Upper lobe of right lung (tissue), 1 donor: Measurements from ENCODE around the gene ARID5B. TPM values are rescaled to one million over a fixed set of nuclear protein-coding genes. Genes with fewer than 3 reads are reported as not detected.

ENCODE experiments used
- ATAC-seq: fragments of 200-7000 bp; cut with Tn5 transposase; one replicate; pipeline ENCODE4 v1.9.1; 2020; ENCODE audit warnings: mild to moderate bottlenecking, moderate library complexity
- DNase-seq: peaks from one replicate; pipeline ENCODE4 v3.0.0-alpha.2; 2020
- H3K27ac ChIP-seq: fragments of 200-600 bp; one replicate; pipeline ENCODE4 v1.8.0; 2022
- H3K27me3 ChIP-seq: fragments of 200-600 bp; one replicate; pipeline ENCODE4 v1.8.0; 2022; ENCODE audit warnings: mild to moderate bottlenecking
- H3K36me3 ChIP-seq: fragments of 200-600 bp; one replicate; pipeline ENCODE4 v1.8.0; 2022
- H3K4me1 ChIP-seq: fragments of 200-600 bp; one replicate; pipeline ENCODE4 v1.8.0; 2022
- H3K4me3 ChIP-seq: fragments of 200-600 bp; one replicate; pipeline ENCODE4 v1.8.0; 2022; ENCODE audit warnings: mild to moderate bottlenecking
- H3K9me3 ChIP-seq: fragments of 200-600 bp; one replicate; pipeline ENCODE4 v1.8.0; 2022
- intact Hi-C: fragments of 100-400 bp; cut with DNase I; formaldehyde crosslinking; loops from one replicate; pipeline ENCODE4 v1.11.0; 2022
- total RNA-seq: library from RNA; stranded (reverse); fragmentation: NEBNext Ultra II Directional; extraction: Animal tissue kit (Norgen Biotek cat#: 25700); gene quantifications from one replicate; pipeline ENCODE4 v1.2.1, GENCODE V29; 2021
- TF ChIP-seq, protein P1 (sequence below): fragments of 200-600 bp; IDR thresholded peaks from one replicate; pipeline ENCODE4 v1.8.0; 2022; ENCODE audit warnings: antibody characterized with exemption
- donor health status: DM: no; HTN: yes; CAD: no; lungs with severe emphysema.

ARID5B gene
- total RNA-seq, 1 donor from 2014 or later, result 34.1 TPM

GRCh38 chr10:62063795-62064472 is 162.4 kb downstream of the ARID5B start:
- no peaks in the 10 kb centered on the region for H3K9me3 ChIP-seq
- no peaks in the 10 kb centered on the region for H3K27me3 ChIP-seq
- ATAC-seq (peak; percentile 72), DNase-seq (no peak)
- intact Hi-C loops, result no loop called here
- H3K4me3 ChIP-seq, result no peak overlapping the region
- peaks cover 9% of the 10 kb centered on the region for H3K36me3 ChIP-seq
- TF ChIP-seq, protein P1, sequence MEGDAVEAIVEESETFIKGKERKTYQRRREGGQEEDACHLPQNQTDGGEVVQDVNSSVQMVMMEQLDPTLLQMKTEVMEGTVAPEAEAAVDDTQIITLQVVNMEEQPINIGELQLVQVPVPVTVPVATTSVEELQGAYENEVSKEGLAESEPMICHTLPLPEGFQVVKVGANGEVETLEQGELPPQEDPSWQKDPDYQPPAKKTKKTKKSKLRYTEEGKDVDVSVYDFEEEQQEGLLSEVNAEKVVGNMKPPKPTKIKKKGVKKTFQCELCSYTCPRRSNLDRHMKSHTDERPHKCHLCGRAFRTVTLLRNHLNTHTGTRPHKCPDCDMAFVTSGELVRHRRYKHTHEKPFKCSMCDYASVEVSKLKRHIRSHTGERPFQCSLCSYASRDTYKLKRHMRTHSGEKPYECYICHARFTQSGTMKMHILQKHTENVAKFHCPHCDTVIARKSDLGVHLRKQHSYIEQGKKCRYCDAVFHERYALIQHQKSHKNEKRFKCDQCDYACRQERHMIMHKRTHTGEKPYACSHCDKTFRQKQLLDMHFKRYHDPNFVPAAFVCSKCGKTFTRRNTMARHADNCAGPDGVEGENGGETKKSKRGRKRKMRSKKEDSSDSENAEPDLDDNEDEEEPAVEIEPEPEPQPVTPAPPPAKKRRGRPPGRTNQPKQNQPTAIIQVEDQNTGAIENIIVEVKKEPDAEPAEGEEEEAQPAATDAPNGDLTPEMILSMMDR, result no peak
- peaks cover 22% of the 10 kb centered on the region for H3K4me1 ChIP-seq
- no peak overlapping the region for H3K27ac ChIP-seq

DNA sequence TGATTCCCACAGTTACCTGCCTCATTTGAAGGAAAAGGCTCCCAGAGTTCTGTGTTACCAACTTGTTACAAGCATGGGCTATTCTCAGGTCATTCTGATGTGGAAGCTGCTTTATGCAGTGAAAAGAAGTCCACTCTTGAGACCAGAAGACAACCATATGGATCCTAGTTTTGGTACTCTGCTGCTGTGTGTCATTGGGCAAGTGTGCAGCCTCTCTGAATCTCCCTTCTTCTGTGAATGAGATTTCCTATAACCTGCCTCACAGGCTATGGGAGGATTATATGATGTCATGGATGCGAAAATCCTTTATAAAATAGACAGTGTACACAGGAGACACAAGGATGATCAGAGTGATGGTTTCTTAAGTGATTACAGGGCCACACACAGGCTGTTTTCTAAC is 166.1 kb downstream of the ARID5B start:
- H3K9me3 ChIP-seq, result no peaks in the 10 kb centered on the region
- ATAC-seq, result no peak
- intact Hi-C loops, result no loop called here
- TF ChIP-seq, protein P1, result no peak
- no peak overlapping the region for H3K4me3 ChIP-seq
- peaks cover 8% of the 10 kb centered on the region for H3K4me1 ChIP-seq
- H3K27ac ChIP-seq, result peak overlapping the region; percentile 58
- no peaks in the 10 kb centered on the region for H3K27me3 ChIP-seq
- DNase-seq, result no peak
- peaks cover 24% of the 10 kb centered on the region for H3K36me3 ChIP-seq

- intact Hi-C loops, result no loop called here
- no peaks in the 10 kb centered on the region for H3K9me3 ChIP-seq
- peaks cover 29% of the 10 kb centered on the region for H3K36me3 ChIP-seq
- H3K4me3 ChIP-seq, result no peak overlapping the region
- H3K4me1 ChIP-seq, result peaks cover 12% of the 10 kb centered on the region
- peak; percentile 73 for ATAC-seq
- H3K27ac ChIP-seq, result peak overlapping the region; percentile 58
- DNase-seq, result no peak
- no peaks in the 10 kb centered on the region for H3K27me3 ChIP-seq
- TF ChIP-seq, protein P1, result no peak
These were observed 167.0 kb downstream of the ARID5B start for GRCh38 chr10:62068464-62068863.

DNA sequence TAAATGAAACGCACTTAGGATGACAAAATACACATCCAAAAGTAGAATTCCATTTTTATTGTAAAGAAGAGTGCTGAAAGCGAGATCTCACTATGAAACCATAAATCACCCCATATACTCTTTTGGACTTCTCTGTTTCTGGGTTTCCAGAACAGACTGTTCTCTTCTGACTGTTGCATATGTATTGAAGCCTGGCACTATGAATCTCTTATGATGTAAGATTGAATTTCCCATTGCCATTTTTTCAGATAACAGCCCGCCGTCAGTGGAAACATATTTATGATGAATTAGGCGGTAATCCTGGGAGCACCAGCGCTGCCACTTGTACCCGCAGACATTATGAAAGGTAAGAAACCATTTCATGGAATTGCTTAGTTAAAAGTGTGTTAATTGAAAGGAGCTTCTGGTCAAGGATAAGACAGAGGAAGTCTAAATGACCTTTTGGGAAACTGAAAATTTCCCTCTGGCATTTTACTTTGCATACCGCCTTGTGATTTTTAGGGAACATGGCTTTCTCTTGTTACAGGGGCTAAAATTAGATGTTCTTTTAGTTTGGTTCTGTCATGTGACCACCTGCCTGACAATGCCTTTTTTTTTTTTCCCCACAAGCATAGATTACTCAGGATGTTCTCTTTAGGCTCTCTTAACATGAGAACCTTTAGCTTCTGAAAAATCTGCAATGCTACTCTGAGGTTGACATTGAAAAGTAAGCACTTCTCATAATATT is 168.1 kb downstream of the ARID5B start:
- DNase-seq, result no peak
- intact Hi-C loops, result no loop called here
- peak overlapping the region; percentile 34 for H3K27ac ChIP-seq
- peaks cover 9% of the 10 kb centered on the region for H3K4me1 ChIP-seq
- TF ChIP-seq, protein P1, result no peak
- H3K9me3 ChIP-seq, result no peaks in the 10 kb centered on the region
- no peak overlapping the region for H3K4me3 ChIP-seq
- H3K27me3 ChIP-seq, result no peaks in the 10 kb centered on the region
- ATAC-seq, result peak; percentile 64
- H3K36me3 ChIP-seq, result peaks cover 37% of the 10 kb centered on the region

DNA sequence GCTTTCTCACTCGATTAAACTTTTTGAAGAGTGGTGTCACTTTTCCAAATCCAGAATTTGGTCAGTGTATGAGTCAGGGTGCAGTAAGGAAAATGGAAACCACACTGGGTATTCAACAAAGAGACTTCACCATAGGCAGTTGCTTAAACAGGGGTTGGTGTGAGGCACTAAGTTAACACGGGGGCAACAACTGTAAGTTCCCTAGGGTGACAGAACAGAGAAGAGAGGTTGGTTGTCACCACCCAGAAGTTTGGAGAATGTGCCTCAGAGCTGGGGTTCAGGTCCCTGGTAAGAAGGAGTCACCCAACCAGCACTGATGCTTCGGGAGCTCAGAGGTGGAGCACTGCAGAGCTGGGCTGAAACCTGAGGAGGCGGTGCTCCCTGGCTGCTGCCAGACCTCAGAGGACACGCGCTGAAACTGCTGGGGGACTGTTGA is 170.4 kb downstream of the ARID5B start:
- DNase-seq, result no peak
- H3K4me3 ChIP-seq, result no peak overlapping the region
- no peaks in the 10 kb centered on the region for H3K9me3 ChIP-seq
- no peaks in the 10 kb centered on the region for H3K27me3 ChIP-seq
- H3K27ac ChIP-seq, result no peak overlapping the region
- peaks cover 22% of the 10 kb centered on the region for H3K4me1 ChIP-seq
- intact Hi-C loops, result no loop called here
- no peak for ATAC-seq
- TF ChIP-seq, protein P1, result no peak
- H3K36me3 ChIP-seq, result peaks cover 41% of the 10 kb centered on the region
